Measurements from ENCODE around the gene ADH4. TPM values are rescaled to one million over a fixed set of nuclear protein-coding genes. Genes with fewer than 3 reads are reported as not detected.
"Not testable (repeated sequence)": the region's sequence is repeated elsewhere in the genome, so short reads cannot be mapped to it uniquely, and the experiment has no call there.

The ADH4 gene
- total RNA-seq, 3 donors from 2014 or later = 0.21 to 0.43 (median 0.30) TPM

DNA sequence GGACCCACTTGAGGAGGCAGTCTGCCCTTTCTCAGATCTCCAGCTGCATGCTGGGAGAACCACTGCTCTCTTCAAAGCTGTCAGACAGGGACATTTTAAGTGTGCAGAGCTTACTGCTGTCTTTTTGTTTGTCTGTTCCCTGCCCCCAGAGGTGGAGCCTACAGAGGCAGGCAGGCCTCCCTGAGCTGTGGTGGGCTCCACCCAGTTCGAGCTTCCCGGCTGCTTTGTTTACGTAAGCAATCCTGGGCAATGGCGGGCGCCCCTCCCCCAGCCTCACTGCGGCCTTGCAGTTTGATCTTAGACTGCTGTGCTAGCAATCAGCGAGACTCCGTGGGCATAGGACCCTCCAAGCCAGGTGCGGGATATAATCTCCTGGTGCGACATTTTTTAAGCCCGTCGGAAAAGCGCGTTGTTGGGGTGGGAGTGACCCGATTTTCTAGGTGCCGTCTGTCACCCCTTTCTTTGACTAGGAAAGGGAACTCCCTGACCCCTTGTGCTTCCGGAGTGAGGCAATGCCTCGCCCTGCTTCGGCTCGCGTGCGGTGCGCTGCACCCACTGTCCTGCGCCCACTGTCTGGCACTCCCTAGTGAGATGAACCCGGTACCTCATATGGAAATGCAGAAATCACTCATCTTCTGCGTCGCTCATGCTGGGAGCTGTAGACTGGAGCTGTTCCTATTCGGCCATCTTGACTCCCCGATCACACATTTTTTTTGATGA, 26.8 kb downstream of the ADH4 start:
- not testable (repeated sequence) for DNase-seq; H3K4me3 Mint-ChIP-seq; H3K4me1 Mint-ChIP-seq (ENCODE audit: low read depth); H3K9me3 Mint-ChIP-seq; H3K36me3 Mint-ChIP-seq (ENCODE audit: insufficient read depth); ATAC-seq; H3K27me3 Mint-ChIP-seq (ENCODE audit: low read depth)

DNA sequence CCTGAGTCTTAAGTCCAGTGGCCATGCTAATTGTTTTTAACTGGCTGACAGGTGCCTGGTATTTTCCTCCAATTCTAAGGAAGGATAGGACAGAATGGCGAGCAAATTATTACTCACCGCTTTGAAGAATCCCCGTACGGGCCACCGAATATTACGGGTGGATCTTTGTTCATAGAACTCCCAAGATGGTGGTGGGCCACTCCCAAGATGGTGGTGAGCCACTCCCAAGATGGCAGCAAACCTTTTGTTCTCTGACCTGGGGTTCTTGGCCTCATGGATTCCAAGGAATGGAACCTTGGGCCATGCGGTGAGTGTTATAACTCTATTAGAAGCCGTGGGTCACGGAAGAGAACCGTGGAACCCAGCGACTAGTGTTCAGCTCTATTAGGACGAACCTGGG, 34.8 kb downstream of the ADH4 start:
- H3K4me3 Mint-ChIP-seq; DNase-seq; H3K36me3 Mint-ChIP-seq (ENCODE audit: insufficient read depth); ATAC-seq; H3K9me3 Mint-ChIP-seq; H3K4me1 Mint-ChIP-seq (ENCODE audit: low read depth); H3K27me3 Mint-ChIP-seq (ENCODE audit: low read depth): not testable (repeated sequence)

GRCh38 chr4:99104153-99104552, 39.9 kb downstream of the ADH4 start:
- H3K4me1 Mint-ChIP-seq (ENCODE audit: low read depth) = peaks cover 3% of the 10 kb centered on the region
- no peak for DNase-seq
- no peaks in the 10 kb centered on the region for H3K9me3 Mint-ChIP-seq
- ATAC-seq = no peak
- no peaks in the 10 kb centered on the region for H3K27me3 Mint-ChIP-seq (ENCODE audit: low read depth)
- H3K4me3 Mint-ChIP-seq = no peak overlapping the region
- no peaks in the 10 kb centered on the region for H3K36me3 Mint-ChIP-seq (ENCODE audit: insufficient read depth)

DNA sequence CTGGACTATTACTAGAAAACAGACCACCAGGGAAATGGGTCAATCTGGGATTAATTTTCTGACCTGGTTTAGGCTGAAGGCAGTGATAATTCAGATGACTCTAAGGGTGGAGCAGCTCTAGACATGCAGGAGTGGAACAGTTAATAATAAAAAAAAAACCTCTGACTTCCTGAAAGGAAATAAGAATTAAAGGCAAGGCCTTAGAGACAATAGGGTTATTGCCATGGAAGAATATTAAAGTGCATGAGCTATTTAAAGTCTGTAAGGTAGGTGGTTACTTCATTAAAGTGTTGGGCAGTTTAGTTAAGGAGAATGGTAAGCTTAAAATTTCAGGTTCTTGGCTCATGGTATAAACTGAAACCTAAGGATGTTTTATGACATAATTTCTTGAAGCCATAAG, 40.9 kb downstream of the ADH4 start:
- Mint-ChIP-seq H3K4me1 (ENCODE audit: low read depth) (peaks cover 3% of the 10 kb centered on the region), H3K9me3 (no peaks in the 10 kb centered on the region), H3K27me3 (ENCODE audit: low read depth) (peaks cover 2% of the 10 kb centered on the region), H3K36me3 (ENCODE audit: insufficient read depth) (peaks cover 2% of the 10 kb centered on the region), H3K4me3 (no peak overlapping the region)
- ATAC-seq (no peak), DNase-seq (no peak)

DNA sequence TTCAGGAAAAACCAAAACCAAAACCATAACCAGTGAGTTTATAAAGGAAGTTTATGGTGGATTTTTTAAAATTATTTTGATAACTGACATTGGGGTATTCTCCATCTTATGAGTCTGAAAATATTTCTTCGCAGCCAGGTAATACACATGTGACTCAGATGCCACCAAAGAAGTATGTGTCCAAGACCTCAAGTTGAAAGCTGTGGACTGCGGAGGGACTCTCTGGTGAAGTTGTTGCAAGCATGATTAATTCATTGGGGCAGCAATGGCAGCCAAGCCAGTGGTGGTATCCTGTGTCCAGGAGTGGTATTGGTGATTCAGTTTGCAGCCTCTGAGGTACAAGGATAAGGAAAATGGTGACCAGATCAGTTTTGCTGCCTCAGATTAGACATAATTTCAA, 41.5 kb downstream of the ADH4 start:
- Mint-ChIP-seq H3K4me1 (ENCODE audit: low read depth) (peaks cover 3% of the 10 kb centered on the region), H3K27me3 (ENCODE audit: low read depth) (peaks cover 2% of the 10 kb centered on the region), H3K4me3 (no peak overlapping the region), H3K36me3 (ENCODE audit: insufficient read depth) (peaks cover 2% of the 10 kb centered on the region), H3K9me3 (no peaks in the 10 kb centered on the region)
- ATAC-seq (no peak), DNase-seq (no peak)

- H3K27me3 Mint-ChIP-seq (ENCODE audit: low read depth) = peaks cover 4% of the 10 kb centered on the region
- no peak overlapping the region for H3K4me3 Mint-ChIP-seq
- H3K4me1 Mint-ChIP-seq (ENCODE audit: low read depth) = peaks cover 3% of the 10 kb centered on the region
- H3K9me3 Mint-ChIP-seq = no peaks in the 10 kb centered on the region
- ATAC-seq (no peak), DNase-seq (no peak)
- peaks cover 2% of the 10 kb centered on the region for H3K36me3 Mint-ChIP-seq (ENCODE audit: insufficient read depth)
Observed at GRCh38 chr4:99100876-99101275, 43.2 kb downstream of the ADH4 start.

DNA sequence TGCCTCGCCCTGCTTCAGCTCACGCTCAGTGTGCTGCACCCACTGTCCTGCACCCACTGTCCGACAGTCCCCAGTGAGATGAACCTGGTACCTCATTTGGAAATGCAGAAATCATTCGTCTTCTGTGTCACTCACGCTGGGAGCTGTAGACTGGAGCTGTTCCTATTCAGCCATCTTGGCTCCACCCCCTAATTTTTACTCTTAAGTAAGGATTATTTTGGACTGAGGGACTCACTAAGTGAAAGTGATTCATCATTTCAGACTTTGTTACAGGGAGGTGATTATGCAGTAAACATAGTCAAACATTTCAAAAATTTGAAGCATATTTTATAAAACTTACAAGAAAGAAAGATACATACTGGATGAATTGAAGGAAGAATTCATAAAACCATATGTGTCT, 44.3 kb downstream of the ADH4 start:
- not testable (repeated sequence) for H3K4me3 Mint-ChIP-seq; H3K4me1 Mint-ChIP-seq (ENCODE audit: low read depth); H3K27me3 Mint-ChIP-seq (ENCODE audit: low read depth); H3K36me3 Mint-ChIP-seq (ENCODE audit: insufficient read depth); ATAC-seq; H3K9me3 Mint-ChIP-seq; DNase-seq

DNA sequence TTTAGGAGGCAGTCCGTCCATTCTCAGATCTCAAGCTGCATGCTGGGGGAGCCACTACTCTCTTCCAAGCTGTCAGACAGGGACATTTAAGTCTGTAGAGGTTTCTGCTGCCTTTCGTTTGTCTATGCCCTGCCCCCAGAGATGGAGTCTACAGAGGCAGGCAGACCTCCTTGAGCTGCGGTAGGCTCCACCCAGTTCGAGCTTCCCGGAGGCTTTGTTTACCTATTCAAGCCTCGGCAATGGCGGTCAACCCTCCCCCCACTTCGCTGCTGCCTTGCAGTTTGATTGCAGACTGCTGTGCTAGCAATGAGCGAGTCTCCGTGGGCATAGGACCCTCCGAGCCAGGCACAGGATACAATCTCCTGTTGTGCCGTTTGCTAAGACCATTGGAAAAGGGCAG, 44.8 kb downstream of the ADH4 start:
- DNase-seq (no peak), ATAC-seq (no peak)
- H3K36me3 Mint-ChIP-seq (ENCODE audit: insufficient read depth) = peaks cover 2% of the 10 kb centered on the region
- peaks cover 3% of the 10 kb centered on the region for H3K4me1 Mint-ChIP-seq (ENCODE audit: low read depth)
- H3K9me3 Mint-ChIP-seq = no peaks in the 10 kb centered on the region
- no peak overlapping the region for H3K4me3 Mint-ChIP-seq
- H3K27me3 Mint-ChIP-seq (ENCODE audit: low read depth) = peaks cover 4% of the 10 kb centered on the region

GRCh38 chr4:99091841-99092240, 52.3 kb downstream of the ADH4 start:
- H3K36me3 Mint-ChIP-seq (ENCODE audit: insufficient read depth); ATAC-seq: not testable (repeated sequence)

GRCh38 chr4:99091216-99091575, 52.9 kb downstream of the ADH4 start:
- no peak for ATAC-seq
- Mint-ChIP-seq H3K27me3 (ENCODE audit: low read depth) (no peaks in the 10 kb centered on the region), H3K36me3 (ENCODE audit: insufficient read depth) (peaks cover 2% of the 10 kb centered on the region), H3K4me3 (no peak overlapping the region), H3K4me1 (ENCODE audit: low read depth) (peaks cover 38% of the 10 kb centered on the region), H3K9me3 (no peaks in the 10 kb centered on the region)
- DNase-seq = no peak

More at GRCh38 chr4:99091841-99092240, 52.3 kb downstream of the ADH4 start:
- peaks cover 33% of the 10 kb centered on the region for H3K4me1 Mint-ChIP-seq (ENCODE audit: low read depth)
- not testable (repeated sequence) for H3K27me3 Mint-ChIP-seq (ENCODE audit: low read depth); H3K4me3 Mint-ChIP-seq; H3K9me3 Mint-ChIP-seq; DNase-seq

- H3K27me3 Mint-ChIP-seq (ENCODE audit: low read depth) = no peaks in the 10 kb centered on the region
- ATAC-seq = no peak
- peaks cover 40% of the 10 kb centered on the region for H3K4me1 Mint-ChIP-seq (ENCODE audit: low read depth)
- H3K9me3 Mint-ChIP-seq = no peaks in the 10 kb centered on the region
- no peak for DNase-seq
- H3K36me3 Mint-ChIP-seq (ENCODE audit: insufficient read depth) = peaks cover 3% of the 10 kb centered on the region
- no peak overlapping the region for H3K4me3 Mint-ChIP-seq
Observed at GRCh38 chr4:99090481-99091215, 53.4 kb downstream of the ADH4 start.

DNA sequence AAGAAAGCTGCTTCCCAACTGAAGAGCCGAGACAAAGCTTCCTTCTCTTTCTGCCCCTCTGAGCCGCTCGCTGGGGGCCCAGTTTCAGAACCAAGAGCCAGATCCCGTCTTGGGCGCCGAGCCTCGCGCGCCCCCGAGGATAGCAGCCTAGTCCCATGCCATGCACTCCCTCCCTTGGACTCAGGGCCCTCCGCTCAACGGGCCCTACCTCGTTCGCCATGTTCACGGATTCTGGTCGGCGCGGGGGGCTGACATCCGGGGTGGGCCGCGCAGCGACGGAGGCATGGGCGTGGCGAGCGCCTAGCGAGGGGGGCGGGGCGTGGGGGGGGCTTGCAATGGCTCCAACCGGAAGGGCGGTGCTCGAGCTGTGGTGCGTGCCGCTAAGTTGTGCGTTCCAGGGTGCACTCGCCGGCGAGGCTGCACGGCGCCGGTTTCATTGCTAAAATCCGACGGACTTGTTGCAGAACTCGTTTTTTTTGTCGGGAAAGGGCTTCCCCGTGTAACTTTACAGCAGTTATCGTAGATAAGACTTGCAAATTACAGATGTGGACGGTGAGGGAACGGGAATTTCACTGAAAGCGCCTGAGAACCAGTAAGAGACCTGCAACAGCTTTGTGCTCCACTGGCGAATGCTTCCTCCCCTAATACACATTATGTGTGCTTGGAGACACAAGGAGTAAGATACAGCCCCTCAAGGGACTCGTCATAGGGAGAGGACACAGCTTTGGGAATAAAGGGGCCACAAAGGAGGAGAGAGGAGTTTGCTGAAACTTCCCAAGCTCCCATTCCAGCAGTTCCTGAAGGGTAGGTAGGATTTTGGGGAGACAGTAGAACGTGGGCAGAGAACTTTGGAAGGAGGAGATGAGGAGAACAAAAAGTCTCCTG, 55.4 kb downstream of the ADH4 start, which contains the start of gene ADH5:
Gene ADH5 (minus strand): TSS at position 308 of the 885 bp plus-strand sequence. CDS start 88 bp downstream, at position 220.
- Mint-ChIP-seq H3K9me3 (no peaks in the 10 kb centered on the region), H3K36me3 (ENCODE audit: insufficient read depth) (peaks cover 11% of the 10 kb centered on the region), H3K4me1 (ENCODE audit: low read depth) (peaks cover 46% of the 10 kb centered on the region), H3K4me3 (peak within 1 kb of the TSS; percentile 95), H3K27me3 (ENCODE audit: low read depth) (no peaks in the 10 kb centered on the region)
- peak; percentile 88 for DNase-seq
- peak; percentile 97 to 98 for ATAC-seq

DNA sequence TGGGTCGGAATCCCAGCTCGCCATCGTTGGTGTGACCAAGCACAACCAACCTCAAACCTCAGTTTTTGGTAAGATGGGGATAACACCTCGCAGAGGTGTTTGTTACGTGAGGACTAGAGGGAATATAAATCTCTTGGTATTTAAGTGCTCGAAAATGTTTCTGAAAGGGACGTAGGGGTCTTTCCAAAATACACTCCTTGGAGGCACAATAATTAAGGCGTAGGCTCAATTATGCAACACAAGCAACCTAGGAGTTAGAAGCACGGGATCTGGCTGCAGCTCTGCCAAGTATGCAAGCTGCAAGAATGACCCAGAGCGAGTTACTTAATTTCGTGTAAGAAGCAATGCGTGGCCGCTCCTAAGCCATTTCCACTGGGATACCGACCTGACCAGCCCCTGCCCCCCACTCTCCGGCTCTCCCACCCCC, 56.1 kb downstream of the ADH4 start:
- Mint-ChIP-seq H3K4me1 (ENCODE audit: low read depth) (peaks cover 46% of the 10 kb centered on the region), H3K9me3 (no peaks in the 10 kb centered on the region), H3K4me3 (peak overlapping the region; percentile 95), H3K27me3 (ENCODE audit: low read depth) (no peaks in the 10 kb centered on the region), H3K36me3 (ENCODE audit: insufficient read depth) (peaks cover 16% of the 10 kb centered on the region)
- peak; percentile 9 to 17 for ATAC-seq
- DNase-seq = no peak

DNA sequence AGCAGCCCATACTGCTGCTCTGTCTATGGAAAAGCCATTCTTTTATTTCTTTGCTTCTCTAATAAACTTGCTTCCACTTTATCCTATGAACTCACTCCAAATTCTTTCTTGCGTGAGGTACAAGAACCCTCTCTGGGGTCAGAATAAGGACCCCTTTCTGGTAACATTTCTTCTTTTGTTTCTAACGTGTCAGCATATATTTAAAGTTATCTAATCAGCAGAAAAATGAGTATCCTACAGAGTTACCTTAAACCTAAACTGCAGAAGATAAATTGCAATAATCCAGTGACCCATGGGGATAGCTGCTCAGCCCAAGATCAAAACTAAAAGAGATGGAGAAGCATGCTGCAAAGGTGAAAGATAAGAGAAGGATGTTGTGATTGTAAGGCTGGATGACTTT, 59.5 kb downstream of the ADH4 start:
- Mint-ChIP-seq H3K4me1 (ENCODE audit: low read depth) (peaks cover 33% of the 10 kb centered on the region), H3K9me3 (no peaks in the 10 kb centered on the region), H3K27me3 (ENCODE audit: low read depth) (no peaks in the 10 kb centered on the region), H3K36me3 (ENCODE audit: insufficient read depth) (peaks cover 30% of the 10 kb centered on the region), H3K4me3 (no peak overlapping the region)
- no peak for ATAC-seq
- DNase-seq = no peak
